GM19463 (cell line): ENCODE results near the gene ACSL3.
"Not testable (repeated sequence)": the region's sequence is repeated elsewhere in the genome, so short reads cannot be mapped to it uniquely, and the experiment has no call there.

Source experiments
- ATAC-seq: cut with Tn5 transposase; IDR thresholded peaks from one replicate; pipeline ENCODE4 v1.9.1; 2021; ENCODE audit warnings: mild to moderate bottlenecking, moderate library complexity; ENCODE audit not compliant: unreplicated experiment

The ACSL3 gene

GRCh38 chr2:222860740-222861410 lies at the start of gene ACSL3:
ACSL3 (plus strand) TSS chr2:222861036; CDS start chr2:222908773, 47,737 bp downstream.
- peak; percentile 98 for ATAC-seq

GRCh38 chr2:222811828-222812227 lies 49.0 kb upstream of the ACSL3 start:
- no peak for ATAC-seq

GRCh38 chr2:222813177-222813843 lies 47.5 kb upstream of the ACSL3 start:
- peak; percentile 92 for ATAC-seq

DNA sequence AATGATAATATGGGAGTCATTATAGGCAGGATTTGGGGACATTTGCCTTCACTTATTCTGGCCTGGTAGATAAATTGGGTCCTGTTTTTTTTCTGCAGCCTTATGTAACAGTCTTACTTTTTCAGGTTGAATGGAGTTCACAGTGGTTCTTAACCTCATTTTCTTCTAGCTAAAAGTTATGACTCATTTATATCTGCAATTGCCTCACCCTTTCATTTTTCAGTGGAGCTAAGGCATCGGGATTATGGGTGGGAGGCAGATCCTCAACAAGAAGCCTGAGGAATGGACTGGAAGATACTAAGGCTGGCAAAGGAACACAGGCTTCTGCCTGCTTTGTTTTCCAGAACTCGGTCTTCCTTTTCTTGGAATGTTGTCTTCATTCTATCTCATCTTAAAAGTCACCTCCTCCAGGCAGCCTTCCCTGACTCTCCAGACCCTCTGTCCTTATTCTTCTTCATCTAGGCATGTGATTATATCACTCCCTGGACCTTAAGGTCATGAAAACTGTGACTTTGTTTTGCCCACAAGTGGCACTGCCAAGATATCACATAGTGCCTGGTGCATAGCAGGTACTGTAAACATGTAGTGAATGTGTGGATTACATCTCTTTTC lies 41.0 kb upstream of the ACSL3 start:
- no peak for ATAC-seq

- no peak for ATAC-seq
These were observed 37.5 kb upstream of the ACSL3 start for GRCh38 chr2:222823183-222823930.

- ATAC-seq = no peak
These were observed 35.8 kb upstream of the ACSL3 start for GRCh38 chr2:222825031-222825430.

DNA sequence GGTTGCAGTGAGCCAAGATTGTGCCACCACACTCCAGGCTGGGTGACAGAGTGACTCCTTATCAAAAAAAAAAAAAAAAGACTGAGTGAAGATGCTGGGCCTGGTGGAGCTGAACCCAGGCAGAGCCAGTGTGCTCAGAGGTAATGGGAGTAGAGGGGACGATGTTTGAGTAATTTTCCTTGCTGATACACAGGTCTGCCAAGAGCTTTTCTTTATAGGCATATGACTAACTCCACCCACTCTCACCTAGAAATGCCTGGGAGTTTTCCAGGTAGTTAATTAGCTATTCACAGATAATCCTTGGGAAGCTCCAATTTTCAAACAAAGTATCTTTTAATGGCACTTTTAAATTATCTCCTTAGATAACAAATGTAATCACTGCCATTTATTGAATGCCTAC lies 33.4 kb upstream of the ACSL3 start:
- ATAC-seq = no peak

DNA sequence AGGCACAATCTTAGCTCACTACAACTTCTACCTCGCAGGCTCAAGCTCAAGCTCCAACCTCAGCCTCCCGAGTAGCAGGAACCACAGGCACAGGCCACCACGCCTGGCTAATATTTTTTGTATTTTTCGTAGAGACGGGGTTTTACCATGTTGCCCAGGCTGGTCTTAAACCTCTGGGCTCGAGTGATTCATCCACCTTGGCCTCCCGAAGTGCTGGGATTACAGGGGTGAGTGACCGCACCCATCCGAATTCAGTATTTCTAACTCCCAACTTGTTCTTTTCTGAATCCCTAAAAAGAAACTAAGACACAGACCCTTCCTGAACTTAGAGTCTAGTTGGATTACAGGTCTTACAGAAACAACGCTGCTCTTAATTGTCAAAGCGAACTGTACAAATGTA lies 32.3 kb upstream of the ACSL3 start:
- ATAC-seq = no peak

- ATAC-seq = no peak
These were observed 30.7 kb upstream of the ACSL3 start for GRCh38 chr2:222830164-222830563.

DNA sequence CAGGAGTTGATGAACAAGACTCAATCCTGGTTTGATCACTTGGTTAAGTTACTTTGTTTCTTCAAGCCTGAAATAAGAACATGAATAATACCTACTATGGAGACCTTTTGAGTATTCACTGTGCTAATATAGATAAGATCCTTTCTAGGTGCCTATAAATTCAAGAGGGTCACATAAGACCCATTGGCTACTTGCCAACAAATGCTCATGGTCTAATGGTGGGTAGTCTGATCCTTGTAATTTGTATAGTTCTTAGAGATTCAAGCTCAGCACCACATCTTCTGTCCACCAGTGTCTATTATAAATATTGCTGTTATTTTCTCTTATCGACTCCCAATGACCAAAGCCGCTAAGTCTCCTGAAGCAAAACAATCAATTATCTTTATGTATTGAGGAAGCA lies 27.4 kb upstream of the ACSL3 start:
- no peak for ATAC-seq

GRCh38 chr2:222835143-222835822 lies 25.6 kb upstream of the ACSL3 start:
- no peak for ATAC-seq

- ATAC-seq = no peak
These were observed 25.0 kb upstream of the ACSL3 start for GRCh38 chr2:222835823-222836151.

DNA sequence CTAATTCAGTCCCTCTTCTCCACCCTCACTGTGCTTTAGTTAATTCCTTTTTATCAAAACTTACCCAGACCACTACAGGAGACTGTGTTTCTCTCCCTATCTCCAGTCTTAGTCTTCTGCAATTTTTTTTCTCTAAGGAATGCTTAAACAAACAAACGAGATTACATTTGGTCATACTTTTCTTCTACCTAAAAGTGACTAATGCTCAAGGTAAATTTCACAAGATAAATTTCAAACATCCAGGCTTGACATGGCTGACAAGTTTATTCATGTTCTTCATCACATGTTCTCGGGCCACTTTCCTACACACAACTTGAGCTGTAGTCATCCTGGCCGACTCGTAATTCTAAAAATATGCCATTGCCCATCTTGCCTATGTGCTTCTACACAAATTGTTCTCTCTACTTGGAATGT lies 23.2 kb upstream of the ACSL3 start:
- no peak for ATAC-seq

DNA sequence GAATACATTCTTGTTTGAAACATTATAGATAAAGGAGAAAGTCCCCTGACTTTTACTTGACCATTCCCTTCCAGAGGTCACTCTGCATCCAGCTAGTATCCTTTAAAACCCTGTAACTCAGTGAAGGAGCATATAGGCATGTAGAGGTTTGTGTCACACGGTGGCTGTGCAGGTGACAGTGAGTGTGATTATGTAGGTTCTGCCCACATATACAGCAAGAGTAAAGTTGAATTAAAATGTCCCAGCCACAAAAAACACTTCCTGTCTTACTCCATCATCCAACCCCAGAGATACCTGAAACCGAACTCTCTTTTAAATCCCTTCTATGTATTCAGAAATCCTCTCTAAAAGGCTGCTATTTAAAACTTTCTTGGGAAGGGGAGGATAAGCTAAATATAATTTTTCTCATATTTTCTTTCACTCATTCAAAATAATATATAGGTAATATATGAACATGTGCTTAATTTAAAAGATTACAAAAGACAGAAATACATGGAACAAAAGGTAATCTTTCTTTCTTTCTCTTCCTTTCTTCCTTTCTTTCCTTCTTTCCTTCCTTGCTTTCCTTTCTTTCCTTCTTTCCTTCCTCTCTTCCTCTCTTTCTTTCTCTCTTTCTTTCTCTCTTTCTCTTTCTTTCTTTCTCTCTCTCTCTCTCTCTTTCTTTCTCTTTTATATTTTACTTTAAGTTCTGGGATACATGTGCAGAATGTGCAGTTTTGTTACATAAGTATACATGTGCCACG lies 20.6 kb upstream of the ACSL3 start:
- ATAC-seq = no peak

GRCh38 chr2:222842491-222843174 lies 18.2 kb upstream of the ACSL3 start:
- no peak for ATAC-seq

DNA sequence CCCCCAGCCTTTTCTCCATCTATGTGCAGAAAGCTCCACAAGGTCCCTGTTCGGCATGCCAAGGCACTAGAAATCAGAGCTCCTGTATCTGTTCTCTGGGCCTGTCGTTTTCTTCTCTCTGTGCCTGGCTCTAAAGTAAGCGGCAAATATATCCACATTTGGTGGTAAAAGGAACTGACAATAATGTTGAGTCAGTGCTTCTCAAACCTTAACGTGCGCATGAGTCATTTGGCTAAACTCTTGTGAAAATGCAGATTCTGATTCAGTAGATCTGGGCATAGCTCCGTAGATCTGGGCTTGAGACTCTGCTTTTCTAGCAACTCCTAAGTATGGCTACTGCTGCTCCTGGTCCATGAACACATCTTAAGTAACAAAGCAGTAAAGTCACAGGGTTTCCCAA lies 16.5 kb upstream of the ACSL3 start:
- ATAC-seq = no peak

GRCh38 chr2:222845314-222845713 lies 15.5 kb upstream of the ACSL3 start:
- ATAC-seq = not testable (repeated sequence)

- no peak for ATAC-seq
These were observed 14.8 kb upstream of the ACSL3 start for GRCh38 chr2:222846003-222846402.

GRCh38 chr2:222848031-222848430 lies 12.8 kb upstream of the ACSL3 start:
- ATAC-seq = not testable (repeated sequence)

DNA sequence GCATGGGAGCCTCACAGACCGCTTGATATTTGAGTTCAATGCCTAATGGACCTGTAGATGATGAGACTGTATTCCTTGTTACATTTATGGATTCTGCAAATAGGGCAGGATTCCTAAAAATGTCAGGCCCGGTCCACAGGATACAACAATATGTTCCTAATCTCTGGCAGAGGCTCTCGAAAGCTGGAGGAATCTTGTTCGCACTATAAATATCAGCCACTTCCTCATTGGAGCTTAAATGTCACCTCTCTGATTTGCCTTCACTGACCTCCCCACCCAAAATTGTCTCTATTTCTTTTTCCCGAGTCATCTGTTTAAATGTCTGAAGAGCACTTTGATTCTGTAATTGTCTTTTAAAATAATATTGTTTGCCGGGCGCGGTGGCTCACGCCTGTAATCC lies 12.0 kb upstream of the ACSL3 start:
- no peak for ATAC-seq
